Putamen (tissue), 1 donor: Measurements from ENCODE around the gene OR2AK2.

ENCODE experiments used
- DNase-seq: peaks from one replicate; pipeline ENCODE4 v3.0.0-alpha.2; 2016; ENCODE audit warnings: low spot score

OR2AK2 gene, protein sequence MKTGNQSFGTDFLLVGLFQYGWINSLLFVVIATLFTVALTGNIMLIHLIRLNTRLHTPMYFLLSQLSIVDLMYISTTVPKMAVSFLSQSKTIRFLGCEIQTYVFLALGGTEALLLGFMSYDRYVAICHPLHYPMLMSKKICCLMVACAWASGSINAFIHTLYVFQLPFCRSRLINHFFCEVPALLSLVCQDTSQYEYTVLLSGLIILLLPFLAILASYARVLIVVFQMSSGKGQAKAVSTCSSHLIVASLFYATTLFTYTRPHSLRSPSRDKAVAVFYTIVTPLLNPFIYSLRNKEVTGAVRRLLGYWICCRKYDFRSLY

DNA sequence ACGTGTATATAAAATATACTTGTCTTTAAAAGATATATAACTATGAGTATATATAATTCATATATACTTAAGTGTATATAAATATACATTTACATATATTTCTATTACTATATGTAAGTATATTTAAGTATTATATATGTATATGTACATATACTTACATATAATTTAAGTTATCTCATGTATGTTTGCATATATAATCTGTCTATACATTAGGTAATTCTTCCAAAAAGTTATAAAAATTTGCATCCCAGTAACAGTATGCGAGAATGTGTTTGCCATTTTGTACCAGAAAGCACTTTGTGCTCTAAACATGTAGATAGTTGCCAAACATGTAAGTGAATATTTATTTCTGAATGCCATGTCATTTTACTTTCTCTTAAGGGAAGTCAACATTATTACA lies at the start of gene OR2AK2:
OR2AK2 (plus strand) TSS at position 301 of the 400 bp plus-strand sequence. CDS start 144 bp downstream, outside the sequence.
- DNase-seq = no peak

DNA sequence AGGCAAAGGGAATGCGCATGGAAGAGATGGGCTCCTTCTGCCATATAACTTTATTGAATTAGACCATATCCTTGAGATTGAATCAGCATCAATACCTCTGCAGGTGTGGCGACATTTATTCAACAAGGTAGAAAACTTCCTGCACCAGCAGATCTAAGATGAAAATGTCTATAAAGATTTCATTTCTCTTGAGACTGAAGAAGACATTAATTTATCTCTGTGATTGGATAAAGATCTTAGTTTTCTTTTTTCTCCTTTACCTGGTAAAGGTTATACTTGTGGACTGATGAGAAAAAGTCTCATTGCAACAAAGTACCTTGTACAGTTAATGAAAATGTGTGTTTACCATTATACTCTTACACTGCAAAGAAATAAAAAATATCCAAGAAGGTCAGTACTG lies 45.1 kb upstream of the OR2AK2 start, which contains the start of gene OR2T8:
OR2T8 (plus strand) TSS at position 301 of the 400 bp plus-strand sequence. CDS start 766 bp downstream, outside the sequence.
- no peak for DNase-seq

DNA sequence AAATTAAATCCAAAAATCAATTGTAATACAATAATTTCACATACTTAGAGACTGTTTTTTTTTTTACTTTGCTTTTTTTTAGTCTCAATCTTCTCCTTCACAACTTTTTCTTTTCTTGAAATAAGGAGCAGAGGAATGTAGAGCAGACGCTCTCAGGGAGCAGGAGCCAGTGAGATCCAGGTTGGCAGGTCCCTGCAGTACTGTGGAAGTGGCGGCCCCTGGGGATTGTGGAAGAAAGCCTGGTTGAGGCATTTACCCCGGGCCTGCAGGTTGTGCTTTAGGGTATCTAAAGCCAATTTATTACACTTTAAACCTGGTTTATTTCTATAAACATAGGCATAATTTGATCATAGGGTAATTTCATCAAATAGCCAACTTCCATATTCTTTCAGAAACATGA lies 41.1 kb upstream of the OR2AK2 start:
- no peak for DNase-seq

DNA sequence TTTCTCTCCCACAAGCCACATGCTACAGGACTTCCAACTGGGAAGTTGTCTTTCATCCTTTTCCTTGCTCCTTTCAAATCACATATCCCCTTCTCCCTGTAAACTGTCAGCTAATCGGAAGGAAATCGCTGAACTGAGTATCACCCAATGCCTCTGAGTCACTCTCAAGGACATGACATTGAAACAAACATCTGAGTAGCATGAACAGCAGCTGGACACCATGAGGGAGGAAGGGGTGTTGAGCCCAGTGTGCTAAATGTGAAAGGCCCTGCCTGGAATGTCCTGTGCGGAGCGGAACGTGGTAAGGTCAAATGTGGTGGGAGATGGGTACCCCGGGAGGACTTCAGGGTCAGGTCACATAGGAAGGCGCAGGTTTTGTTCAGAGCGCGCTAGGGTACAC lies 40.2 kb upstream of the OR2AK2 start, which contains the start of gene OR2AJ1:
OR2AJ1 (plus strand) TSS at position 22 of the 400 bp plus-strand sequence. CDS start 8,880 bp downstream, outside the sequence.
- DNase-seq = no peak

DNA sequence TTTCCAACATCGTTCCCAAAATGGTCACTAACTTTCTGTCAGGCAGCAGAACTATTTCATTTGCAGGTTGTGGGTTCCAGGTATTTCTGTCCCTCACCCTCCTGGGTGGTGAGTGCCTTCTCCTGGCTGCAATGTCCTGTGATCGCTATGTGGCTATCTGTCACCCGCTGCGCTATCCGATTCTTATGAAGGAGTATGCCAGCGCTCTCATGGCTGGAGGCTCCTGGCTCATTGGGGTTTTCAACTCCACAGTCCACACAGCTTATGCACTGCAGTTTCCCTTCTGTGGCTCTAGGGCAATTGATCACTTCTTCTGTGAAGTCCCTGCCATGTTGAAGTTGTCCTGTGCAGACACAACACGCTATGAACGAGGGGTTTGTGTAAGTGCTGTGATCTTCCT lies 31.0 kb upstream of the OR2AK2 start:
- DNase-seq = no peak

DNA sequence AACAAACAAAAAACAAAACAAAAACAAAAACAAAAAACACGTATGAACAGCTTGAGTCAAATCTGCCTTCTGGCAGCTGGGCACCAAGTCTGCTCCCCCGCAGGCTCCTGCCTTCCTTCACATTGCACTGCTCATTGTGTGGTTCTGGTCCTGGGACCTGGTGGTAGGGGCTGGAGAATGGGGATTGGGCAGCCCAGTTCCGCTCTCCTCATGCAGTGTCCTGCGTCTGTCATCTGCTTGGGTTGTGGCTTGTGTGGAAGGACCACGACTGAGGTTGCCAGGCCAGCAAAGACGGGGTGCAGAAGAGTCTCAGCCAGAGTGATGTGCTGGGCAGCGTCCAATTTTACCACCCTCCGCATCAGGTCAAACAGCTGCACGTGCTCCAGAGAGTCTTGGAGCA lies 29.3 kb upstream of the OR2AK2 start:
- no peak for DNase-seq

DNA sequence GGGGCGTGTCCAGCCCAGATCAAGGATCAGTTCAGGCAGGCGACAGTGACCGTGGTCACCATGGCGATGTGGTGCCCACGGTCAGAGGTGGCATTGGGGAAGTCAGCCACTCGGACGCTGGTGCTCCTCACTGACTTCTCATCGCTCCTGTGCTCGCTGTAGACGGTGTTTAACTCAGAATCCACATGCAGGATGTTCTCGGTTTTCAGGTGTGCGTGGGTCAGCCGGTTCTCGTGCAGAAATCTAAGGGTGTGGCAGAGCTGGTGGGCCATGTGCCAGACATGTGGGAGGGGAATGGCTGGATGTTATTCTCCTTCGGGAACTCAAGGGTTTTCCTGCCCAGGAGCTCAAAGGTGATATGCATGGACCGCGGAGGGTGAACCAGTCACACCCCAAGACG lies 28.6 kb upstream of the OR2AK2 start:
- no peak for DNase-seq

DNA sequence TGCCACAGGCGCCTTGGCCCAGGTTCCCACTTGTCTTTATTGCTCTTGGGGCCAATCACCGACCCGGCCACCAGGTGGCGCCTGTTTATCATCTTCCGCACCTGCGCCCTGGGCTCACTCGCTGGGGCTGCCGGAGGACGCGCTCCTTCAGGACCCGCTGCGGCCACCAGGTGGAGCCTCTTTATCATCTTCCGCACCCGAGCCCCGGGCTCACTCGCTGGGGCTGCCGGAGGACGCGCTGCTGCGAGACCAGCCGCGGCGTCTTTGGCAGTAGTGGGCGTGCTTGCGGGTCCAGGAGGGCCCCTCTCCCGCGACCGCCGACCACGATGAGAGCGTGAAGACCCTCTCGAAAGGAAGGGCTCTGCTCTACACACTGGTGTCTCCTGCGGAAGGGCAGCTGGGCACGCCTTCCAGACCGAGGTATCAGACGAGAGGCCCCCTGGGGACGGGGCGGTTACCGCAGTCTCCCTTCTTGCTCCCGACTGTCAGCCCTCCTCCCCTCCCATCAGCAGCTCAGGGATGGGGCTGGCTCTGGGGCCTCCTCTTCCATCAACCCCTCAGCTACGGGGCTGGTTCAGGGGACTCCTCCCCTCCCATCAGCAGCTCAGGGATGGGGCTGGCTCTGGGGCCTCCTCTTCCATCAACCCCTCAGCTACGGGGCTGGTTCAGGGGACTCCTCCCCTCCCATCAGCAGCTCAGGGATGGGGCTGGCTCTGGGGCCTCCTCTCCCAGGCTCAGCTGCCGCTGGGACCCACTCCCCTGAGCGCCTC lies 27.9 kb upstream of the OR2AK2 start:
- peak; percentile 74 for DNase-seq

DNA sequence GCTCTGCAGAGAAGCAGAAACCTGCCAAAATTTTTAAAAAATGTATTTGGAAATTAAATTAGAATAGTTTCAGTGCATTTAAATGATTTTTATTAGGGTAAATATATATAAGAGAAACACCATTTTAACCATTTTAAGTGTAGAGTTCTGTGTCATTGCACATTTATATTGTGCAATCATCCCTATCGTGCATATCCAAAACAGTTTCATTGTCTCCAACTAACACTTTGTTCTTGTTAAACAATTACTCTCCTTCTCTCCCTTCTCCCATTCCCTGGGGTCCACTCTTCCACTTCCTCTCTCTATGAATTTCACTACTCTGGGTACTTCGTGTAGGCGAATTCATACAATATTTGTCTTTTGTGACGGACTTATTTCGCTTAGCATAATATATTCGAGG lies 22.4 kb upstream of the OR2AK2 start:
- DNase-seq = no peak

DNA sequence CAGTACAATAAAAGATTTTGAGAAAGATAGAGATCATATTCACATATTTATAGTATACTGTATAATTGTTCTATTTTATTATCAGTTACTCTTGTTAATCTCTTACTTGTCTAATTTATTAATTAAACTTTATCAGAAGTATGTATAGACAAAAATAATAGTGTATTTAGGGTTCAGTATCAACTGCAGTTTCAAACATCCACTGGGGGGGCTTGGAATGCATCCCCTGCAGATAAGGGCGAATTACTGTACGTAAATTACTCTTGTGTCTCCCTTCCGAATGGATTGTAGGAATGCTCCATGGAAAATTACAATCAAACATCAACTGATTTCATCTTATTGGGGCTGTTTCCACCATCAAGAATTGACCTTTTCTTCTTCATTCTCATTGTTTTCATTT lies 16.5 kb upstream of the OR2AK2 start, which contains the start of gene OR2L8:
OR2L8 (plus strand) TSS at position 301 of the 400 bp plus-strand sequence; CDS start at position 301, 0 bp downstream.
- DNase-seq = no peak

DNA sequence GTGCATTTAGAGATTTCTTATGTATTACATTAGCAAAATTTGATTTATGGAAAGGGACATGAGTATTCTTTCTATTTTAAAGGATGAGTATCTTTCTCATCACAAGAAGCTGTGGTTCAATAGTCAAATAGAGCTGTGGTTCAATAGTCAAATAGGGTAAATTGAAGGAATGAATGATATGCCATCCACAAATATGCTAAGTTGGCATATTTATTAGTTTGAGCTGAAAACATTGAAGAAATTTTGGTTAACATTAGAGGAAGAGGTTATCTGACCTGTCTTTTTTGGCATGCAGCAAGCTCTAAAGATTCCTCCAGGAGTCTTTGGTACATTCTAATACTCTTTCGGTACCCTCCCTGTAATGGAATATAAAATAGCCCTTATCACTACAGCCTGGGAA lies 11.6 kb upstream of the OR2AK2 start:
- no peak for DNase-seq

DNA sequence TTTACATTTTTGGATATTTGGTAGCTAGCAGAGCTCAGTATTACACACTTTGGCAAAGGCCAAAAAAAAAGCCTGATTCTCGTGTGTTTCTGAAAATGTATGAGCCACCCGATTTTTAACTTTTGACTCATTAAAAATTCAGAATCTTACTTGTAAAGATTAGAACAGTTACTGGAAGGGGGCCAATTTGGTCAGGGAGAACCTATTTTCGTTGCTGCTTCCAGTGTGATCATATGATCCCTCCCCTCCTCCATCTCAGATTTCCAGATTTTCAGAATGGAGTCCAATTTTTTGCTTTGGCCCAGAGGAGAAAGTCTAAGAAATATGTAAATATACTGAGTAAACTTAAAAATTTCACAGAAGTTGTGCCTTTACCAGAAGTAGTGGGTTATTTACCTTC lies 3.2 kb upstream of the OR2AK2 start:
- DNase-seq = no peak

DNA sequence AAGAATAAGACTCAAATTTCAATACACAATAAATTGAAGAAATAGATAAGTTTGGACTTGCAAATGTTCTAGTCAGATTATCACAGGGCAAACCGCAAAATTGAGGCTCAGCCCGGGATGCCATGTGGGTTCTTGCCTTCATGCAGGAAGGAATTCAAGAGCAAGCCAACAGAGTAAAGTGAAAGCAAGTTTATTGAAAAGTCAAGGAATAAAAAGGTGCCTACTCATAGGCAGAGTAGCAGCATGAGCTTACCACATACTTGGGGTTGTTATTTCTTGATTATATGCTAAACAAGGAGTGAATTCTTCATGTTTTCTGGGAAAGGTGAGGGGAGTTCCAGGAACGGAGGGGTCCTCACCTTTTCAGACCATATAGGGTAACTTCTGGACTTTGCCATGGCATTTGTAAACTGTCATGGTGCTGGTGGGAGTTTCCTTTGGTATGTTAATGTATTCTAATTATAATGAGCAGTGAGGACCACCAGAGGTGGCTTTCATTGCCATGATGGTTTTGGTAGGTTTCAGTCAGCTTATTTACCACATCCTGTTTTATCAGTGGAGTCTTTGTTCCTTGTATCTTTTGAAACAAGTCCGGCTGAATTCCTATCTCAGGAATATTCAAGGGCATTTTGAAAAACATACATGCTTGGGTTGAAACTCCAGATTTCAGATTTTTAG lies 2.0 kb upstream of the OR2AK2 start:
- DNase-seq = no peak

DNA sequence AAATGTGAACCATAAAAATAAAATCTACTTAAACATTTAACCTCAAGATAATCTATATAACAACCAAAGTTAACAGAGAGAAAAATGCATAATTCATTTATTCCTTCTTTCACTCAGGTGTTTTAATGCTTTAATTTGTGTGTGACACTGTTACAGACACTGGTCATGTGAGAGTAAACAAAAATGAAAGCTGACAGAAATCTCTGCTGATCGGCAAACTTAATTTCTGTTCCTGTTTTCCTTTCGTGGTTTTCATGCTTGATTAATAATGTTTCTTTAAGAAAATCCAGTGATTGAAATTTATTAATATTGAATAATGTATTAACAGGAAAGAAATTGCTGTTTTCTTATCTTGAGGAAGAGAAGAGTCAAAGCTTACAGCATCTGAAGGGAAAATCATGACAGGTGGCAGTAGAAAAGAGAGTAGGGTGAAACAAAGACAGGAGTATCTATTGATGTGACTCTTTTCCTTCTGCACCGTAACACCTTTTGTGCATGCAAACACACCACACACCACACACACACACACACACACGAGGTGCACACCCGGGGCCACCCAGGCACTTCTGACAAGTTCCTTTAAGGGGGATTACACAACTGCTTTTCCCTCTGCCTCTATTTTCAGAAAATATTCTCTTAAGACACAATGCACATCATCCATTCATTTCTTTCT lies 1.6 kb downstream of the OR2AK2 start:
- DNase-seq = no peak

DNA sequence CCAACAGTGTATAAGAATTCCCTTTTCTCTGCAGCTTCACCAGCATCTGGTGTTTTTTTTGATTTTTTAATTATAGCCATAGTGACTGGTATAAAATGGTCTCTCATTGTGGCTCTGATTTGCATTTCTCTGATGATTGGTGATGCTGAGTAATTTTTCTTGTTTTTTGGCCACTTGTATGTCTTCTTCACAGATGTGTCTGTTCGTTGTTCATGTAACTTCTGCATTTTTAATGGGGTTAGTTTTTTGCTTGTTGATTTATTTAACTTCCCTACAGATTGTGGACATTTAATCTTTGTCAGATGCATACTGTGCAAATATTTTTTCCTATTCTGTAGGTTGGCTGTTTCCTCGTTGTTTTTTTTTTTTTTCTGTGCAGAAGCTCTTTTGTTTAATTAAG lies 28.0 kb downstream of the OR2AK2 start:
- DNase-seq = no peak

DNA sequence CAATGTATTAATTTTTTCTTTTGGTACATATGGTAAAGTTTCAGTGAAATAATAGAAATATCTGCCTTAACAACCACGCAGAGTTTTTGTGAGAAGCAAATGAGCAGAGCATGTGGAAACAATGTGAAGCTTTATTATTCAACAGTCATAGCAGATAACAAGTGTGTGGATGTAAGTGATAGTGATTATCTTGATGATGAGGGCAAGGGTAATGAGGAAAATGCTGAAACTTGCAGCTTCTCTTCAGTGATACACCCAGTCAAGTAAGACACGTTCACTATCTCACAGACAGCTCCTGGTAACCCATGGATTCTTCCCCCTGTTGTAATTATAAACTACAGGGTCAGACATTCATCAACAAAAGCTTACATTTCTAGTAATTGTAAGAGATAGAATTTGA lies 33.8 kb downstream of the OR2AK2 start:
- no peak for DNase-seq

DNA sequence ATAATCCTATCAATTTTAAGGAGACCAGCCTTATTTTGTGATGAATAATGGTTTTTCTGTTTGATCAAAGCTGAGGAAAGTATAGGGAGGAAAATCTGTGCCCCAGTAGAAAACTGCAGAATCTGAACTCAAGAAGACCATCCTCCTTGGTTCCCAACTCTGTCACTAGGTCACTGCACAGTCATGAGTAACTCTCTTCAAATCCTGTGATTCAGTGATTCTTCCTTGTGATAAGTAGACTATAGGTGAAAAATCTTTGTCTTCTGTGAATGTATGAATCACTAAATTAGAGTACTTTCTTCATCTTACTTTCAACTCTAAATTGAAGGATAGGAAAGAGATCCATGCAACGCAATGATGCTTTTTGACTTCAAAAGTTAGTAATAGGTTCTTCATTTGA lies 35.1 kb downstream of the OR2AK2 start:
- DNase-seq = no peak

DNA sequence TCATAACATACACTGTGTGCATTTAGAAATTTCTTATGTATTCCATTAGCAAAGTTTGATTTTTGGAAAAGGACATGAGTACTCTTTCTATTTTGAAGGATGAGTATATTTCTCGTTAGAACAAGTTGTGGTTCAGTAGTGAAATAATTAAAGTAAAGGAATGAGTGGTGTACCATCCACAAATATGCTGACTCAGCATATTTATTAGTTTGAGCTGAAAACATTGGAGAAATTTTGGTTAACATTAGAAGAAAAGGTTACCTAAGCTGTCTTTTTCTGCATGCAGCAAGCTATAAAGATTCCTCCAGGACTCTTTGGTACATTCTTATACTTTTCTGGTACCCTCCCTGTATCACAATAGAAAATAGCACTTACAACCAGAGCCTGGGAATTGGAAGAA lies 42.7 kb downstream of the OR2AK2 start:
- DNase-seq = no peak

DNA sequence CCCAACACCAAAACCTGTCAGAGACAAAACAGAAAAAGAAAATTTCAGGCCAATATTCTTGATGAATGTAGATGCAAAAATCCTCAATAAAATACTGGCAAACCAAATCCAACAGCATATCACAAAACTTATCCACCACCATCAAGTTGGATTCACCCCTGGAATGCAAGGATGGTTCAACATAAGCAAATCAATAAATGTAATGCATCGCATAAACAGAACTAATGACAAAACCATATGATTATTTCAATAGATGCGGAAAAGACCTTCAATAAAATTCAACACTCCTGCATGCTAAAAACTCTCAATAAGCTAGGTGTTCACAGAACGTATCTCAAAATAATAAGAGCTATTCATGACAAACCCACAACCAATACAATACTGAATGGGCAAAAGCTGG lies 44.6 kb downstream of the OR2AK2 start:
- no peak for DNase-seq

DNA sequence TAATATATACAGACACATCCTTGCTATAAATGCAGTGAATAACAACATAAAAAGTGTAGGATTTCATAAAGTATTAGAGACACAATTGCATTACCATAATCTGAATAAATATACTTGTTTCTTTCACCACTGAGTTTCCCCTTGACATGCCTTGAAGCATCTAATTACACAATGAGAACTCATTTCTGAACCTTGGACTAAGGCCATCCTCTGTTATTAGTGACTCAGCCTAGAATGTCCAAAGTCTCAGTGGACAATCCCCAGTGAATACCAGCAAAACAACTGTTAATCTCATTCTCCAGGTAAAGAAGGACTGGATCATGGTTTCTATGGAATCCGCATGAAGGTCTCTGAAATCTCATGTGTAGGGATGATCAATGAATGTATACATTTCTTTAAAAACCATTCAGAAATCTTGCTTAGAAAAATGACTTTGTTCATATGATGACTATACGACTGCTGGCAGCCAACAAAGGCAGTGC lies 48.2 kb downstream of the OR2AK2 start, which contains the start of gene OR2L5:
OR2L5 (plus strand) TSS at position 432 of the 482 bp plus-strand sequence. CDS start 8,288 bp downstream, outside the sequence.
- peak; percentile 0 for DNase-seq

DNA sequence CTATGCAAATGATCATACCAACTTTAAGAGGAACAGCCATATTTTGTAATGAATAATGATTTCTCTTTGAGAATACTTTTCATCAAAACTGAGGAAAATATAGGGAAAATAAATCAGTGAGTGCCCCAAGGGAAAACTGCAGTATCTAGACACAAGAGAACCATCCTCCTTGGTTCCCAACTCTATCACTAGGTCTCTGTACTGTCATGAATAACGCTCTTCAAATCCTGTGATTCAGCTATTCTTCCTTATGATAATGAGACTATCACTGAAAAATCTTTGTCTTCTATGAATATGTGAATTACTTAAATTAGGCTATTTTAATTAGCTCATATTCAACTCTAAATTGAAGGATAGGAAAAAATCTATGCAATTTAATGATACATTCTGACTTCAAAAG lies 50.8 kb downstream of the OR2AK2 start:
- DNase-seq = peak; percentile 3
